BE2C (cell line): ENCODE results near the gene RASAL2.

Source experiments
- DNase-seq: peaks from one replicate; pipeline ENCODE4 v3.0.0-alpha.2; 2020
- H3K27me3 ChIP-seq: fragments of 250-450 bp; sonication (Bioruptor Pico); 2 replicates; pipeline ENCODE4 v1.5.1; 2020; ENCODE audit warnings: mild to moderate bottlenecking
- H3K36me3 ChIP-seq: fragments of 250-450 bp; sonication (Bioruptor Pico); 2 replicates; pipeline ENCODE4 v1.5.1; 2020; ENCODE audit warnings: mild to moderate bottlenecking
- H3K4me1 ChIP-seq: fragments of 250-450 bp; sonication (Bioruptor Pico); 2 replicates; pipeline ENCODE4 v1.5.1; 2020
- H3K4me3 ChIP-seq: 2 replicates; pipeline ENCODE4 v1.5.1; 2011; ENCODE audit warnings: low read depth, low read length
- H3K9me3 ChIP-seq: fragments of 250-450 bp; sonication (Bioruptor Pico); 2 replicates; pipeline ENCODE4 v1.5.1; 2020
- TF ChIP-seq, protein P1 (sequence below): IDR thresholded peaks from 2 replicates; pipeline ENCODE4 v1.5.1; 2012; ENCODE audit warnings: mild to moderate bottlenecking, low read depth, low read length

The RASAL2 gene

DNA sequence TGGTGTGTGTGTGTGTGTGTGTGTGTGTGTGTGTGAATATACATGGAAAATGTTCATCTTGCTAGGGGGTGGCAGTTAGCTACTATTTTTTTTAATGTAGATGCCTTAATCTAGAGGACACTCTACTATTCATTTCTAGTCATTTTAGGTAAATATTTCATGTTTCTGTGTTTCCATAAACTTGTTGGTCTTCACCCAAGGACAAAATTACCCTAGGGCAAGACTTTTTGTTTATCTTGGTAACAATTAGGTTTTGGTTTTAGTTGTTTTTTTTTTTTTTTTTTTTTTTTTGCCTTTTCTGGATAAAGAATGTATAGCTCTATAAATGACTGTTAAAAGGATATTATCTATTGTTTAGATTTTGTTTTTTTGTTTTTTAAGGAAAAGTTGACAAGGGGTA is 370.7 kb downstream of the RASAL2 start:
- TF ChIP-seq, protein P1, sequence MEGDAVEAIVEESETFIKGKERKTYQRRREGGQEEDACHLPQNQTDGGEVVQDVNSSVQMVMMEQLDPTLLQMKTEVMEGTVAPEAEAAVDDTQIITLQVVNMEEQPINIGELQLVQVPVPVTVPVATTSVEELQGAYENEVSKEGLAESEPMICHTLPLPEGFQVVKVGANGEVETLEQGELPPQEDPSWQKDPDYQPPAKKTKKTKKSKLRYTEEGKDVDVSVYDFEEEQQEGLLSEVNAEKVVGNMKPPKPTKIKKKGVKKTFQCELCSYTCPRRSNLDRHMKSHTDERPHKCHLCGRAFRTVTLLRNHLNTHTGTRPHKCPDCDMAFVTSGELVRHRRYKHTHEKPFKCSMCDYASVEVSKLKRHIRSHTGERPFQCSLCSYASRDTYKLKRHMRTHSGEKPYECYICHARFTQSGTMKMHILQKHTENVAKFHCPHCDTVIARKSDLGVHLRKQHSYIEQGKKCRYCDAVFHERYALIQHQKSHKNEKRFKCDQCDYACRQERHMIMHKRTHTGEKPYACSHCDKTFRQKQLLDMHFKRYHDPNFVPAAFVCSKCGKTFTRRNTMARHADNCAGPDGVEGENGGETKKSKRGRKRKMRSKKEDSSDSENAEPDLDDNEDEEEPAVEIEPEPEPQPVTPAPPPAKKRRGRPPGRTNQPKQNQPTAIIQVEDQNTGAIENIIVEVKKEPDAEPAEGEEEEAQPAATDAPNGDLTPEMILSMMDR: no peak
- Histone ChIP-seq H3K27me3 (no peaks in the 10 kb centered on the region), H3K36me3 (no peaks in the 10 kb centered on the region), H3K9me3 (no peaks in the 10 kb centered on the region), H3K4me1 (no peaks in the 10 kb centered on the region), H3K4me3 (no peak overlapping the region)
- DNase-seq: no peak

DNA sequence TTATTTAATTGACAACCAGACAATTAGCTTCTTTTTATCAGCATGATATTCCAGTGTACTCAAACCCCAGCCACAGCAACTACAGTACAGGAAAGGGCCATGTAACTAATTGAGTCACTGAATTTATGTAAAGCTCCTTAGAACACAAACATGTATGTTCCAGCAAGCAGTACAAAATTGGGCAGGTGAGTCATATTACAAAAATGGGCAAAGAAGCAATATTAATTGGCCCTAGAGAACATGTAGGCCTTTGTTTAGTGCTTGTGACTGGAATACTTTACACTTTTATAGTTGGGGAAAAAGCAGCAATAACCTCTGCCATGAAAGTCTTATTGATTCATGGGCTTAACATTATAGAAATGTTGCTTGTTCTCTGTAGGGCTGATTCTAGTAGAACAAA is 371.1 kb downstream of the RASAL2 start:
- TF ChIP-seq, protein P1: no peak
- Histone ChIP-seq H3K9me3 (no peaks in the 10 kb centered on the region), H3K36me3 (no peaks in the 10 kb centered on the region), H3K27me3 (no peaks in the 10 kb centered on the region), H3K4me3 (no peak overlapping the region), H3K4me1 (no peaks in the 10 kb centered on the region)
- no peak for DNase-seq

DNA sequence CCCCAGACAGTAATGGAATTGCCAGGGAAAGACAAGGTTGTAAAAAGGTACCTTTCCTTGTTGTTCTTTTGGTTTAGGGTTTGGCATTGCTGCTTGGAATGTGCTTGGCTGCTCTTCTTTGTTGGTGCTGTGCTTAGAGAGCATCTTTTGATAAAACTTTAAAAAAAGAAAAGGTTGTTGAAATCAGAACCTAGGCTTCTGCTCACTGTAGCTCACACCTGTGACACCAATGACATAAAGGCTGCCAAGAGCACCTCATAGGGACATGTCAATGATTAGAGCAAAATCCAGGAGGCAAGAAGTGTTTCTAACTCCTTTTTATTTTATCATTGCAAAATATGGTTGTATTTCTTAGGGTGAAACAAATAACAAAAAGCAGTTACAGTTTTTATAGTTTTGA is 373.9 kb downstream of the RASAL2 start:
- no peak for DNase-seq
- no peaks in the 10 kb centered on the region for H3K4me1 ChIP-seq
- no peak overlapping the region for H3K4me3 ChIP-seq
- no peaks in the 10 kb centered on the region for H3K27me3 ChIP-seq
- no peaks in the 10 kb centered on the region for H3K36me3 ChIP-seq
- TF ChIP-seq, protein P1: no peak
- no peaks in the 10 kb centered on the region for H3K9me3 ChIP-seq

DNA sequence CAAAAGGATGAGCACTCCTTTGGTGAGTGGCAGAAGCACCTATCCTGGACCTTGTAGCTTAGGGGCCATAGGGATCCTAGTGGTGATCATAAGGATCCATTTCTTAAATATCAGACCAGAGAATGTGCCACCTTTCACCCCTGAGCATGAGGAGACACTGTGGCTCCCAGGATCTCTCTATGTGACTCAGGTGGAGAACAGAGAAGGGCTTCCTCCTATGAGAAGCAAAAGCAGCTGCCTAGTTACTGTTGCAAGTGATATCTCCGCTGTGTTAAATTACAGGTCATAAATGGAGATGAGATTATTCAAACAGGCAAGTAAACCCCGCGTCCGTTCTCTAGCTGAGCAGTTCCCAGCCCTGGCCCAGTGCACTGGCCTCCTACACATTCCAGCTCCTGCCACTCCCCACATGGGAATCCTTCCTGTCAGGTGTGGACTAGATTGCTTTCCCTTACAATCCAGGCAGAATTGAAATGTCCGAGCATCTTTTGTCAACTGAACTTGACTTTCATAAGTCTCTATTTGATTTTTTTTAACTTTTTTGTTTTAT is 376.6 kb downstream of the RASAL2 start:
- no peaks in the 10 kb centered on the region for H3K27me3 ChIP-seq
- H3K4me3 ChIP-seq: no peak overlapping the region
- no peak for DNase-seq
- H3K4me1 ChIP-seq: no peaks in the 10 kb centered on the region
- TF ChIP-seq, protein P1: no peak
- no peaks in the 10 kb centered on the region for H3K9me3 ChIP-seq
- H3K36me3 ChIP-seq: no peaks in the 10 kb centered on the region

DNA sequence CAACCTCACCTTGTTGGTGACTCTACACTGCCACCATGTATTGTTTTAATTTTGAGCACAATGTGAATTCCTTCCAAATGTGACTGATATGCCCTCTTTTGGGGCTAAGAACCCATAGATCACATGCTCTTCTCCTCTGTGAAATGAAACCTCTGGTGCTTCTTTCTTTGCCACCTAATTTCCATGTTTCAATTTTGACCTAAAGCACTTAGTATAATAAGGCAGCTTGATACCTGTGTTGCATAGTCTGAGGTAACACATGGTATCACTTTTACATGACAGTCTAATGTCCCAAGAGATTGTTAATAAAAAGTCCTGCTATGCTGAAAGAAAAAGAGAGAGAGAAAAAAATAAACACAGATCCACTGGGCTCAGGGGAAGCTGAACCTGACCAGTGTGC is 378.6 kb downstream of the RASAL2 start:
- no peak overlapping the region for H3K4me3 ChIP-seq
- no peaks in the 10 kb centered on the region for H3K27me3 ChIP-seq
- no peak for DNase-seq
- H3K9me3 ChIP-seq: no peaks in the 10 kb centered on the region
- no peaks in the 10 kb centered on the region for H3K36me3 ChIP-seq
- TF ChIP-seq, protein P1: no peak
- H3K4me1 ChIP-seq: no peaks in the 10 kb centered on the region

DNA sequence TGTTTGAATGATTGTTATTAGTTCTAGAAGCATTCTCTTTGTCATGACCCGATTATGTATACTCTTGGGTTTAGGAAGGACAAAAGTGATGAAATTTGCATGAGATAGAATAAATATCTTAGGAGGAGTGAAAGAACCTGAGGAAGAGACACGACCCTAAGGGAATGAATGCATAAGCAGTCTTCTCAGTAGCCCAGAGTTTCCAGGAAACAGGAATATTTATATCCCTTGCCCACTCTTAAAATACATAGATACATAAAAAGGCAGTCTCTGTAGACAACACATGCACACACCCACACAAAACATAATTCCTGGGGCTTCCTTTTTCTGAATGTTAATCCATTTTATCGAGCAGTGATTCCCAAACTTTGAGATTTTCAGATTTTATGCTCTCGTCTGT is 383.5 kb downstream of the RASAL2 start:
- Histone ChIP-seq H3K4me3 (no peak overlapping the region), H3K36me3 (no peaks in the 10 kb centered on the region), H3K4me1 (no peaks in the 10 kb centered on the region), H3K9me3 (no peaks in the 10 kb centered on the region), H3K27me3 (no peaks in the 10 kb centered on the region)
- TF ChIP-seq, protein P1: no peak
- DNase-seq: no peak
